AG04450 (cell line): Measurements from ENCODE around the gene LEUTX. TPM values are rescaled to one million over a fixed set of nuclear protein-coding genes. Genes with fewer than 3 reads are reported as not detected.

ENCODE experiments used
- CTCF ChIA-PET: fragments of 300-600, 350-600 bp; formaldehyde crosslinking; extraction: SDS; loops from one replicate; lab custom pipeline; 2022; ENCODE audit warnings: antibody characterized with exemption, inconsistent platforms; lab: Charles Lee
- POLR2A ChIA-PET: fragments of 350-600 bp; formaldehyde crosslinking; extraction: SDS; loops from one replicate; lab custom pipeline; 2021; ENCODE audit warnings: antibody characterized with exemption, inconsistent platforms; lab: Yijun Ruan, JAX
- DNase-seq: peaks from one replicate; pipeline ENCODE4 v3.0.0-alpha.2; 2011; ENCODE audit warnings: low read depth, low spot score
- H3K27ac ChIP-seq: one replicate; pipeline ENCODE4 v1.5.1; 2012; ENCODE audit warnings: low read depth, low read length, control low read depth
- H3K27me3 ChIP-seq: one replicate; pipeline ENCODE4 v1.6.0; 2012; ENCODE audit warnings: low read length; ENCODE audit not compliant: control insufficient read depth, insufficient read depth
- H3K4me3 ChIP-seq: 2 replicates; pipeline ENCODE4 v1.5.1; 2011; ENCODE audit warnings: mild to moderate bottlenecking, low read depth, low read length, control low read depth
- H3K9me3 ChIP-seq: 2 replicates; pipeline ENCODE4 v1.5.1; 2012; ENCODE audit warnings: low read length; ENCODE audit not compliant: control insufficient read depth, insufficient read depth
- polyA plus RNA-seq: library from polyadenylated mRNA; depleted of rRNA; stranded (reverse); fragments of >200 nt; gene quantifications from 2 replicates; pipeline ENCODE4 v1.2.3, GENCODE V29; 2011
- TF ChIP-seq, protein P1 (sequence below): IDR thresholded peaks from 2 replicates; pipeline ENCODE4 v1.5.1; 2011; ENCODE audit warnings: low read depth, low read length, control low read depth, inconsistent platforms

Gene LEUTX
- polyA plus RNA-seq, 1 experiment: not detected

GRCh38 chr19:39830847-39831246 lies 52.2 kb downstream of the LEUTX start:
- H3K27me3 ChIP-seq: no peaks in the 10 kb centered on the region
- no peaks in the 10 kb centered on the region; the same call in 1 of the 2 replicates for H3K9me3 ChIP-seq
- ChIA-PET CTCF (interaction anchor here (0.9 kb wide), 1 partner anchor 13 kb away, joined by 5 read pairs; no protein-coding TSS in a partner anchor), POLR2A (interaction anchor here (0.6 kb wide), 1 partner anchor 15 kb away, joined by 3 read pairs; no protein-coding TSS in a partner anchor)
- no peak for DNase-seq
- H3K27ac ChIP-seq: no peak overlapping the region
- no peak overlapping the region for H3K4me3 ChIP-seq
- TF ChIP-seq, protein P1, sequence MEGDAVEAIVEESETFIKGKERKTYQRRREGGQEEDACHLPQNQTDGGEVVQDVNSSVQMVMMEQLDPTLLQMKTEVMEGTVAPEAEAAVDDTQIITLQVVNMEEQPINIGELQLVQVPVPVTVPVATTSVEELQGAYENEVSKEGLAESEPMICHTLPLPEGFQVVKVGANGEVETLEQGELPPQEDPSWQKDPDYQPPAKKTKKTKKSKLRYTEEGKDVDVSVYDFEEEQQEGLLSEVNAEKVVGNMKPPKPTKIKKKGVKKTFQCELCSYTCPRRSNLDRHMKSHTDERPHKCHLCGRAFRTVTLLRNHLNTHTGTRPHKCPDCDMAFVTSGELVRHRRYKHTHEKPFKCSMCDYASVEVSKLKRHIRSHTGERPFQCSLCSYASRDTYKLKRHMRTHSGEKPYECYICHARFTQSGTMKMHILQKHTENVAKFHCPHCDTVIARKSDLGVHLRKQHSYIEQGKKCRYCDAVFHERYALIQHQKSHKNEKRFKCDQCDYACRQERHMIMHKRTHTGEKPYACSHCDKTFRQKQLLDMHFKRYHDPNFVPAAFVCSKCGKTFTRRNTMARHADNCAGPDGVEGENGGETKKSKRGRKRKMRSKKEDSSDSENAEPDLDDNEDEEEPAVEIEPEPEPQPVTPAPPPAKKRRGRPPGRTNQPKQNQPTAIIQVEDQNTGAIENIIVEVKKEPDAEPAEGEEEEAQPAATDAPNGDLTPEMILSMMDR: no peak

DNA sequence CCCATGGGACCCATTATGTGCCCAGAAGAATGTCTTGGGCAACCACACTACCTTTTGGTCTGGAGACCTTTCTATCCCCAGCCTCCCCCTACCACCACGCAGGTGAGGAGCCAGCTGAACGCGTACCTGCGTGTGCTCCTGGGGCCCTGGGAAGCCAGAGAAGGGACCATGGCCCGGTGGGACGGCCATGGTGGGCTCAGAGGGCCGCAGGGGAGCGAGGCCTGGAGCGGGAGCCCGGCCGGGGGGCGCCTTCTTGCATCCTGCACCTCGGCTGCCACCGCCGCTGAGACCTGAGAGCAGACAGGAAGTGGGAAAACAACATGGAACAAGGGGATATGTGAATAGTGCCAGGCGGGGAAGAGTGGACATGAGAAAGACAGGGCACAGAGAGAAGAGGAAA lies 53.0 kb downstream of the LEUTX start:
- Histone ChIP-seq H3K9me3 (no peaks in the 10 kb centered on the region; the same call in 1 of the 2 replicates), H3K4me3 (no peak overlapping the region), H3K27me3 (no peaks in the 10 kb centered on the region), H3K27ac (no peak overlapping the region)
- POLR2A ChIA-PET: interaction anchor here (0.6 kb wide), 1 partner anchor 14 kb away, joined by 3 read pairs; no protein-coding TSS in a partner anchor
- no peak for DNase-seq
- TF ChIP-seq, protein P1: no peak
- CTCF ChIA-PET: no interaction called here

GRCh38 chr19:39832341-39833083 lies 53.9 kb downstream of the LEUTX start:
- Histone ChIP-seq H3K27ac (no peak overlapping the region), H3K27me3 (no peaks in the 10 kb centered on the region), H3K9me3 (no peaks in the 10 kb centered on the region; the same call in 1 of the 2 replicates), H3K4me3 (peak overlapping the region; percentile 86)
- TF ChIP-seq, protein P1: no peak
- no peak for DNase-seq
- ChIA-PET POLR2A (interaction anchor here (1.8 to 1.9 kb wide), 2 partner anchors 8 to 11 kb away, joined by 7 to 16 read pairs; no protein-coding TSS in a partner anchor), CTCF (interaction anchor here (1.8 to 2.2 kb wide), 2 partner anchors 11 to 40 kb away, joined by 10 to 38 read pairs; no protein-coding TSS in a partner anchor)

- CTCF ChIA-PET: interaction anchor here (1.5 to 2.2 kb wide), 3 partner anchors 10 to 138 kb away, joined by 9 to 38 read pairs (median 10); partner anchors contain the start of gene PSMC4
- Histone ChIP-seq H3K4me3 (peak overlapping the region; percentile 86), H3K9me3 (no peaks in the 10 kb centered on the region; the same call in 1 of the 2 replicates), H3K27ac (no peak overlapping the region), H3K27me3 (no peaks in the 10 kb centered on the region)
- POLR2A ChIA-PET: interaction anchor here (1.1 to 1.9 kb wide), 7 partner anchors 8 to 593 kb away, joined by 3 to 23 read pairs (median 7); partner anchors contain the start of genes FBL, PSMC4, RPS16 and SERTAD1
- DNase-seq: no peak
- TF ChIP-seq, protein P1: no peak
These were observed 54.5 kb downstream of the LEUTX start for GRCh38 chr19:39833160-39833463.
